Endothelial cell of hepatic sinusoid (primary cell): ENCODE results near the gene ANO5.
"Not testable (repeated sequence)": the region's sequence is repeated elsewhere in the genome, so short reads cannot be mapped to it uniquely, and the experiment has no call there.

Experiments
- in situ Hi-C: cut with HindIII; loops from 2 replicates; pipeline ENCODE4 v1.10.0; 2017; ENCODE audit warnings: low sequenced_read_pairs

Gene ANO5

GRCh38 chr11:22199243-22199642 is 6.4 kb downstream of the ANO5 start:
- in situ Hi-C loops = no loop called here

DNA sequence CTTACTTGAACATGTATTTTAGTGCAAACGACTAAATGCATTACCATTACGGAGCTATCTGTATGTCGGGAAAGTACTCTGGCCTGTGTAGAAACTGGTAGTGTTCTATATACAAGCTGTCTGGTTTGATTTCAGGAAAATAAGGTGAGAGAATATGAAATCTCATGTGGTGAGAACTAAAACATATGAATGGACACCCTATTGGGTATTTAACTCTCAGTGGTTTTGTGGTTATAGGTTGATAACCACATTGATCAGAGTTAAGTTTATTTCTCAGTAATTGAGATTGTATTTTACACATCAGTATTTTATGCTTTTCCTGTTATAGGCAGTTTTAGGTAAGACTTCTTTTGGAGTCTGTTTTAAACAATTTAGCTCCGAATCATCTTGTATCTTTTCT is 10.4 kb downstream of the ANO5 start:
- in situ Hi-C loops = no loop called here

DNA sequence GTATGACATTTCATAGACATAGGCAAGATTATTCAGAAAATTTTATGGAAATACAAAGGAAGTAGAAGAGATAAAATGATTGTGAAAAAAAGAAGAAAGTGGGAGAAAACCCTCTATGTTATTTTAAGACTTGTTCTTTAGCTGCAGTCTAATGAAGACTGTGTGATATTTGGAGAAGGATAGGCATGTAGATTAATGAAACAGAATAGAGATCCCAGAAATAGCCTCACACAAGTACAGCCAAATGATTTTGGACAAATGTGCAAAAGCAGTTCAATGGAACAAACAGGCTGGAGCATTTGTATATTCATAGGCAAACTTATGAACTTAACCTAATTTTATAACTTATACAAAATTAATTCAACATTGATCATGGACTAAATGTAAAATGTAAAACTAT is 14.3 kb downstream of the ANO5 start:
- in situ Hi-C loops = no loop called here

DNA sequence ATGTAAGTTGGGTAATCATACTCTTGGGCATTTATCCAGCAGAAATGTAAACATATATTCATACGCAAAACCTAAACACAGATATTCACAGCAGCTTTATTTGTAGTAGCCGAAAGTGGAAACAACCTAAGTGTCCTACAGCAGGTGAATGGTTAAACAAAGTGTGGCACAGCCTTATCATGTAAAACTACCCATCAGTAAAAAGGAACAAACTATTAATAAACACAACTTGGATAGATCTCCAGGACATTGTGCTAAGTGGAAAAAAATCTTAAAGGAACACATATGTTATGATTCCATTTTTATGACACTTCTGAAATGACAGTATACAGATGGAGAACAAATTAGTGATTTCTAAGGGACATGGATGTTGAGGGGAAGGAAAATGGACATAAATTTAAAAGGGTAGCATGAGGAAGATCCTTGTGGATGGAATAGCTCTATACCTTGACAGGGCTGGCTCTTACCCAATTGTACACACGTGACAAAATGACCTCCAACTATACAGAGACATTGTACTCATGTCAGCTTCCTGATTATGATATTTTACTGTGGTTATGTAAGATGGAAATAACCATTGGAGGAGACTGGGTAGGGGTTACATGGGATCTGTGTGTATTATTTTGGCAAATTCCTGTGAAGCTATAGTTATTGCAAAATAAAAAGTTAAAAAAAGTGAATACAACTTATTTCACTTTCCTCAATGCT is 15.4 kb downstream of the ANO5 start:
- in situ Hi-C loops = no loop called here

DNA sequence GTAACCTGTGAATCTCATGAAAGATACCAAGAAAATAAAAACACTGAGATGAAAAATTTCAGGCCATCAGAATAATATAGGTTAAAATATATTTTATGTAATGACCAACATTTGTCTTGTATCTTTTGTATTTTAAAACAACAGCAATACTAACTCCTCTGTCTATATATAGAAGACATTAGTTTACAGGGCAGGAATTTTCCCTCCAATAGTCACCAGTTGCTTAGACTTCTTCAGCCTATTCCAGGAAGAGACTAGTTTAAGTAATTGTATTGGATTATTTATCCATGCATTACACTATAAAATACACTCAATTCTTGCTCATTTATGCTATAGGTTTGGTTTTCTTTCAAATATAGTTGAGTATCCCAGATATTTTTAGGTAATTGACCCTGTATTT is 24.1 kb downstream of the ANO5 start:
- in situ Hi-C loops = no loop called here

- in situ Hi-C loops = no loop called here
Measured at GRCh38 chr11:22221143-22221542, 28.3 kb downstream of the ANO5 start.

DNA sequence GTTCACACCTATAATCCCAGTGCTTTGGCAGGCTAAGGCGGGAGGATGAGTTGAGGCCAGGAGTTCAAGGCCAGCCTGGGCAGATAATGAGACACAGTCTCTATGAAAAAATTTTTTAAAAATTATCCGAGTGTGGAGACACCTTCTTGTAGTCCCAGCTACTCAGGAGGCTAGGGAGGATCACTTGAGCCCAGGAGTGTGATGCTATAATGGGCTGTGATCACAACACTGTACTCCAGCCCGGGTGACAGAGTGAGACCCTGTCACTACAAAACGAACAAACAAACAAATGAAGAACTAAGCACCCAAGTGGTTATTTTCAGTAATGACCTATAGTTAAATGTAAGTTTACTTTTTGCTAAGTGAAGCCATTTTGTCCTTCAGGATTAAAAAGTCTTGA is 32.3 kb downstream of the ANO5 start:
- in situ Hi-C loops = no loop called here

DNA sequence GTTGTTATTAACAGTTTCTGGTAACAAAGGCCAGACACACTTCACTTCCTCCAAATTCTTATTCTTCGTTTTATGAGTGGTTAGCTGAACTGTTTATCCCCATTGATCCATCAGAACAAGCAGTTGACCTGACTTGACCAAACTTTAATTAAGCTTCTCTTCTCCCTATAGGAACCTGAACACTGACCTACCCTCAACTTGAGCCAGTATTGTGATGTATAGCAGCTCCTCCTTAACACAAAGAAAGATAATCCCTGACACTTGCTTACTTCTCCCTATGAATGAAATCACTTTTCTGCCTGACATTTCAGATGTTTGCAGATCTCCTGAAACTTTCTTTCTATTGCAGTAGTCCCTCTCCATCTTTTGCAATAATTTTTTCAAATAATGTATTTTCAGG is 41.9 kb downstream of the ANO5 start:
- in situ Hi-C loops = no loop called here

DNA sequence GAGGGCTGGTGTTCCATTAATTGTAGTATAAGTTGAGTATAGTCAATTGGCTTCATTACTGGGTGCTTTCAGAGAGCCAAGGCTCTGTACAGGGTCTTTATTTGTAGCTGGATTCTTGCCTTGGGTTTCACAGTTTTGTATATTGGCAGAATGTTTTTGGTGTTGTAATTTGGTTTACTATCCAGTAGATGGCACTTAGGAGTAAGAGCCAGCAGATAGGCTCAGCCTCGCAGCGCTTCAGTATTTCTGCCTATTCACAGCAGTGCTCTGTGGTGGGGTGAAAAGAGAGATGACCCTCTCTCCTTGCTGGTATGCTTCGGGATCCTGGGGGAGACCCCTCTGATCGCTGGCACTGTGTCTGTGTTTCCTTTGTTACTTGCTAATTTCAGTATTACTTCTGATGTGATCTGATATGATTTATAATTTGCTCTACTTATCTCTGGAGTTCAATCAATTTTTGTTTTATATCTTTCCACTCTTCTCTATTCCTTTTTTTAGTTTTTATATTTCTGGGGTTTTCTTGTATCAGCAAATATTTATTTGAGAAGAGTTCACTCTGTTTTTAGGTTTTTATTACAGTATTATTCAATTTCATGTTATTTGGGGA is 52.2 kb downstream of the ANO5 start:
- in situ Hi-C loops = no loop called here

DNA sequence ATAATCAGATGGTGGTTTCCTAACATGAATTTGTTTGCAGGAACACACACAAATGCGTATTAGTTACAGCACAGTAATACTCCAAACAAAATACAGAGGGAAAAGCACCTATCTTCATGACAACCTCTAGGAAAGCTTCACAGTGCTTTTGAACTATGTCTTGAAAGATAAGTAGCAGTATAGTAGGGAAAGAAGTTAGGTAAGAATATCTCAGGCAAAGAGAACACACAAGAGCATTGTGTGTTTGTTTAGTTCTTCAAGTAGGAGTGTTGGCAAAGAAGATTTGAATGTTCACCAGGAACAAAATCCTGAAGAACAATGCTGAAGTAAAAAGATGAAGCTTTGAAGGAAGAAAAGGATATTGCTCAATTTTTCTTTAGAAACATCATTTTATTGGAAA is 54.1 kb downstream of the ANO5 start:
- in situ Hi-C loops = no loop called here

GRCh38 chr11:22249871-22250270 is 57.0 kb downstream of the ANO5 start:
- in situ Hi-C loops = no loop called here

DNA sequence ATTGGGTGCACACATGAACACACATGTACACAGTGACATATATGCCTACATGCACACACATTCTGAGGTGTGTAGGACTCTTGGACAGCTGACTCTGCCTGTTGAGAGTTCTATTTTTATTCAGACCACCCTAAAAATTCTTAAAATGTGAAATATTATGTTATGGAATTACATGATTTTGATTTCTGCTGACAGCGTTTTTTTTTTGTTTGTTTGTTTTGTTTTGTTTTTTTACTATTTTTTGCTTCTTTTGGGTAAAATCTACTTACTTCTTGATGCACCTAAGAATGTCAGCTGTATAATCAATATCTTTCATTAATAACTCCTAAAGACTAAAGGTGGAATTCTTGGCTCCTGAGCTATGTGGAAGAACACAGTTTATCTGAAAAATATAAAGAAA is 64.0 kb downstream of the ANO5 start:
- in situ Hi-C loops = no loop called here

- in situ Hi-C loops = no loop called here
Measured at GRCh38 chr11:22263613-22264012, 70.7 kb downstream of the ANO5 start.

- in situ Hi-C loops = not testable (repeated sequence)
Measured at GRCh38 chr11:22268983-22269624, 76.2 kb downstream of the ANO5 start.

- in situ Hi-C loops = no loop called here
Measured at GRCh38 chr11:22273781-22274180, 80.9 kb downstream of the ANO5 start.

- in situ Hi-C loops = no loop called here
Measured at GRCh38 chr11:22275600-22275999, 82.7 kb downstream of the ANO5 start.

DNA sequence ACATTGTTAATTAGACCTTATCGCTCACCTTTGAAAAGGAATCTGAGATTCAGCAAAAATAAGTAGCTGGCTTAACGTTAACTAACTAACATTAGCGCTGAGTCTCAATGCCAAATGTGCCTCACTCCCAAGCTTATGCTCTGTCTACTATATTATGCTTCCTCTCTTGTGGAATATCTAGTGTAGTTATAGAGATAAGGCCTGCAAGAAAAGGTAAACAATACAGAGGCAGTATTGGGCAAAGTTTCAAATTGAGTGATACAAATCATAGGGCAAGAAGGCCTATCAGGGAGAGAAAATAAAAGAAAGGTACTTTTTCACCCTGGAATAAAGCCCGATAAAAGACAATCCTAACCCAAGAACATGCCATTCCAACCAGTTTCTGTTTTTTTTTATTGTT is 83.7 kb downstream of the ANO5 start:
- in situ Hi-C loops = no loop called here

DNA sequence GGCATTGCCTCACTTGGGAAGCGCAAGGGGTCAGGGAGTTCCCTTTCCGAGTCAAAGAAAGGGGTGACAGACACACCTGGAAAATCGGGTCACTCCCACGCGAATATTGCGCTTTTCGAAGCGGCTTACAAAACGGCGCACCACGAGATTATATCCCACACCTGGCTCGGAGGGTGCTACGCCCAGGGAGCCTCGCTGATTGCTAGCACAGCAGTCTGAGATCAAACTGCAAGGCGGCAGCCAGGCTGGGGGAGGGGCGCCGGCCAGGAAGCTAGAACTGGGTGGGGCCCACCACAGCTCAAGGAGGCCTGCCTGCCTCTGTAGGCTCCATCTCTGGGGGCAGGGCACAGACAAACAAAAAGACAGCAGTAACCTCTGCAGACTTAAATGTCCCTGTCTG is 92.1 kb downstream of the ANO5 start:
- in situ Hi-C loops = not testable (repeated sequence)

- in situ Hi-C loops = no loop called here
Measured at GRCh38 chr11:22302368-22302767, 109.5 kb downstream of the ANO5 start.

GRCh38 chr11:22304337-22304961 is 111.6 kb downstream of the ANO5 start:
- in situ Hi-C loops = no loop called here

DNA sequence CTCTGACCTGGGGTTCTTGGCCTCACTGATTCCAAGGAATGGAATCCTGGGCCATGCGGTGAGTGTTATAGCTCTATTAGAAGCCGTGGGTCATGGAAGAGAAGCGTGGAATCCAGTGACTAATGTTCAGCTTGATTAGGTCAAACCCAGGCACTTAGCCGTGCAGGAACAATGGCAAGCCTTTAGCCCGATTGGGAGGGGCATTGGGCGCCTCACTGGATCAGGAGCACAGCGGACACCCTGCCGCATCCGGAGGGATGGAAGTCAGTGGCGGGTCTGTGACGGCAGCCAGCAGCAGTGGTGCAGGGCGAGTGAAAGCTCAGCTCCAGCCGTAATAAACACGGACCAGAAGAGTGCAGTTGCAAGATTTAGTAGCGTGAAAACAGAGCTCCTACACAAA is 124.8 kb downstream of the ANO5 start:
- in situ Hi-C loops = no loop called here

- in situ Hi-C loops = no loop called here
Measured at GRCh38 chr11:22331771-22332170, 138.9 kb downstream of the ANO5 start.
